Keratinocyte (primary cell): ENCODE results near the gene PTPN4. TPM values are rescaled to one million over a fixed set of nuclear protein-coding genes. Genes with fewer than 3 reads are reported as not detected.

Experiments used
- DNase-seq: peaks from one replicate; pipeline ENCODE4 v3.0.0-alpha.2; 2011; ENCODE audit warnings: low read depth, missing footprints, low spot score
- FAIRE-seq: peaks from 2 replicates; lab custom pipeline; 2011; peaks lifted over from hg19 to GRCh38; lab: Jason Lieb, UNC
- H2AFZ ChIP-seq: 2 replicates; pipeline ENCODE4 v1.6.0; 2012; ENCODE audit warnings: low read length, control low read depth, inconsistent platforms; ENCODE audit not compliant: control insufficient read depth
- H3K27ac ChIP-seq: 2 replicates; pipeline ENCODE4 v1.5.1; 2011; ENCODE audit warnings: low read length; ENCODE audit not compliant: control insufficient read depth, insufficient read depth
- H3K27me3 ChIP-seq: 3 replicates; pipeline ENCODE4 v1.6.0; 2011; ENCODE audit warnings: low read length; ENCODE audit not compliant: control insufficient read depth, insufficient read depth; ENCODE audit errors: extremely low read depth
- H3K36me3 ChIP-seq, 2 experiments: 2 replicates in 1 of 2; 3 replicates in 1 of 2; pipeline ENCODE4 v1.5.1; 2011; ENCODE audit warnings: low read length in 2 of 2, mild to moderate bottlenecking in 1 of 2; ENCODE audit not compliant: control insufficient read depth in 2 of 2, insufficient read depth in 2 of 2; ENCODE audit errors: extremely low read depth in 1 of 2
- H3K4me1 ChIP-seq: 3 replicates; pipeline ENCODE4 v1.5.1; 2011; ENCODE audit warnings: low read length; ENCODE audit not compliant: control insufficient read depth, insufficient read depth; ENCODE audit errors: extremely low read depth
- H3K4me2 ChIP-seq: 3 replicates; pipeline ENCODE4 v1.6.0; 2011; ENCODE audit warnings: low read depth, low read length; ENCODE audit not compliant: control insufficient read depth, insufficient read depth; ENCODE audit errors: extremely low read depth
- H3K4me3 ChIP-seq, 3 experiments: fragments of 200-600 bp in 1 of 3; sonication (generic) in 1 of 3; 2 replicates in 2 of 3; 3 replicates in 1 of 3; pipeline ENCODE4 v1.5.1; 2011 to 2016; ENCODE audit warnings: low read length in 3 of 3, mild to moderate bottlenecking in 3 of 3, control low read depth in 2 of 3, inconsistent platforms in 1 of 3, low read depth in 1 of 3, mixed read lengths in 1 of 3, mixed run types in 1 of 3, moderate library complexity in 1 of 3; ENCODE audit not compliant: control insufficient read depth in 2 of 3, insufficient read depth in 2 of 3; ENCODE audit errors: extremely low read depth in 1 of 3
- H3K79me2 ChIP-seq: 2 replicates; pipeline ENCODE4 v1.6.0; 2012; ENCODE audit warnings: low read length; ENCODE audit not compliant: control insufficient read depth, insufficient read depth
- H3K9ac ChIP-seq: 3 replicates; pipeline ENCODE4 v1.6.0; 2011; ENCODE audit warnings: low read length; ENCODE audit not compliant: control insufficient read depth, insufficient read depth; ENCODE audit errors: extremely low read depth
- H3K9me1 ChIP-seq: 3 replicates; pipeline ENCODE4 v1.6.0; 2011; ENCODE audit warnings: low read length; ENCODE audit not compliant: control insufficient read depth, insufficient read depth; ENCODE audit errors: extremely low read depth
- H3K9me3 ChIP-seq: 2 replicates; pipeline ENCODE4 v1.5.1; 2012; ENCODE audit warnings: low read depth, low read length; ENCODE audit not compliant: control insufficient read depth
- H4K20me1 ChIP-seq: 3 replicates; pipeline ENCODE4 v1.6.0; 2011; ENCODE audit warnings: low read length; ENCODE audit not compliant: control insufficient read depth, insufficient read depth; ENCODE audit errors: extremely low read depth
- CTCF ChIP-seq, 3 experiments: IDR thresholded peaks in 1 of 3; conservative IDR thresholded peaks in 1 of 3; optimal IDR thresholded peaks in 1 of 3; 2 replicates in 2 of 3; 3 replicates in 1 of 3; pipeline versions ENCODE3 to v1.5.1; 2011; ENCODE audit warnings: low read length in 3 of 3, mild to moderate bottlenecking in 3 of 3, moderate library complexity in 2 of 3, control low read depth in 1 of 3, inconsistent platforms in 1 of 3; ENCODE audit not compliant: insufficient read depth in 2 of 3; ENCODE audit errors: extremely low read depth in 1 of 3
- EZH2 ChIP-seq: IDR thresholded peaks from one replicate; pipeline ENCODE4 v1.6.1; 2012; ENCODE audit warnings: inconsistent platforms, mild to moderate bottlenecking, low read length, moderate library complexity
- dilution Hi-C: fragments of 300-500 bp; cut with MboI; formaldehyde crosslinking; loops from one replicate; pipeline ENCODE4 v1.7.0; 2020; ENCODE audit warnings: low sequenced_read_pairs; ENCODE audit not compliant: extremely low pct_ligation_motif_present
- polyA plus RNA-seq, 5 experiments: library from polyadenylated mRNA; depleted of rRNA in 3 of 5; stranded (reverse) in 3 of 5; stranded (forward) in 1 of 5; unstranded in 1 of 5; fragments of >200 nt; gene quantifications; 1 replicate in 1 of 5; 2 replicates in 3 of 5; 3 replicates in 1 of 5; pipeline versions ENCODE4 v1.2.1 to v1.2.3, GENCODE V29; 2011 to 2012; ENCODE audit warnings: missing spikeins in 2 of 5, low read depth in 1 of 5, low replicate concordance in 1 of 5

Gene PTPN4
- polyA plus RNA-seq, 1 donor (not counting 4 experiments of a cell fraction or from before 2014, with no cell fraction given), result 20.6 TPM

- peaks cover 17% of the 10 kb centered on the region for H3K4me1 ChIP-seq
- no peak overlapping the region for H3K27ac ChIP-seq
- no peak for FAIRE-seq
- no peak overlapping the region for H2AFZ ChIP-seq
- peaks cover 4% of the 10 kb centered on the region for H3K9me3 ChIP-seq
- H3K9me1 ChIP-seq, result no peaks in the 10 kb centered on the region
- H3K4me2 ChIP-seq, result no peak overlapping the region
- peaks cover 10% of the 10 kb centered on the region for H3K79me2 ChIP-seq
- dilution Hi-C loops, result no loop called here
- H3K4me3 ChIP-seq, result no peak overlapping the region
- no peak overlapping the region for H3K9ac ChIP-seq
- H3K27me3 ChIP-seq, result no peaks in the 10 kb centered on the region
- DNase-seq, result no peak
- no peaks in the 10 kb centered on the region for H4K20me1 ChIP-seq
- TF ChIP-seq CTCF (optimal IDR thresholded peaks at IDR 0.05 in 1 of 3, IDR thresholded peaks at IDR 0.05 in 1 of 3, conservative IDR thresholded peaks at IDR 0.05 in 1 of 3; ENCODE audit: extremely low read depth in 1 of 3, insufficient read depth in 2 of 3, low read length in 3 of 3) (no peak), EZH2 (no peak)
- no peaks in the 10 kb centered on the region for H3K36me3 ChIP-seq
These were observed 94.2 kb downstream of the PTPN4 start for GRCh38 chr2:119853777-119854399.

GRCh38 chr2:119856469-119856901 is 96.8 kb downstream of the PTPN4 start:
- FAIRE-seq, result no peak

More at GRCh38 chr2:119856469-119856901, 96.8 kb downstream of the PTPN4 start:
- DNase-seq, result no peak
- Histone ChIP-seq H3K9me1 (no peaks in the 10 kb centered on the region), H2AFZ (no peak overlapping the region), H3K36me3 (no peaks in the 10 kb centered on the region), H3K9me3 (peaks cover 4% of the 10 kb centered on the region), H3K4me2 (no peak overlapping the region), H3K27me3 (no peaks in the 10 kb centered on the region), H3K9ac (no peak overlapping the region), H3K4me3 (no peak overlapping the region), H3K4me1 (no peaks in the 10 kb centered on the region), H4K20me1 (no peaks in the 10 kb centered on the region), H3K79me2 (peaks cover 11% of the 10 kb centered on the region), H3K27ac (no peak overlapping the region)
- TF ChIP-seq CTCF (optimal IDR thresholded peaks at IDR 0.05 in 1 of 3, IDR thresholded peaks at IDR 0.05 in 1 of 3, conservative IDR thresholded peaks at IDR 0.05 in 1 of 3; ENCODE audit: extremely low read depth in 1 of 3, insufficient read depth in 2 of 3, low read length in 3 of 3) (no peak), EZH2 (no peak)
- dilution Hi-C loops, result no loop called here
